ENCODE measurements around the gene ZFYVE9. TPM values are rescaled to one million over a fixed set of nuclear protein-coding genes. Genes with fewer than 3 reads are reported as not detected.

The ZFYVE9 gene
- total and polyA plus RNA-seq, 10 of the 15 experiments (the other 5 are each of a cell fraction or from before 2014, with no cell fraction given) = 0.26 to 6.9 (median 2.3) TPM

- TF ChIP-seq POLR2AphosphoS5 (IDR thresholded peaks at IDR 0.05; ENCODE audit: low read length) (no peak), ZBED1 (IDR thresholded peaks at IDR 0.05; ENCODE audit: borderline replicate concordance) (no peak)
Observed at GRCh38 chr1:52102336-52103013, 39.4 kb upstream of the ZFYVE9 start (continued).

GRCh38 chr1:52111492-52111891 is 30.4 kb upstream of the ZFYVE9 start:
- Histone ChIP-seq H3K9ac (ENCODE audit: control insufficient read depth, insufficient read depth, low read length) (no peak overlapping the region), H3K27ac (ENCODE audit: control insufficient read depth, insufficient read depth) (no peak overlapping the region), H2AFZ (ENCODE audit: control insufficient read depth, low read depth, low read length) (no peak overlapping the region), H3K27me3 (replicated peaks in 1 of 2; ENCODE audit: control insufficient read depth in 2 of 2, insufficient read depth in 2 of 2, low read length in 1 of 2) (no peaks in the 10 kb centered on the region), H3K79me2 (ENCODE audit: control insufficient read depth, insufficient read depth, low read length) (no peaks in the 10 kb centered on the region), H4K20me1 (ENCODE audit: control insufficient read depth, insufficient read depth) (no peaks in the 10 kb centered on the region), H3K4me3 (no peak overlapping the region), H3K36me3 (ENCODE audit: control insufficient read depth in 2 of 2, insufficient read depth in 2 of 2, low read length in 1 of 2) (no peaks in the 10 kb centered on the region), H3K9me3 (replicated peaks; ENCODE audit: control insufficient read depth, insufficient read depth, low read length) (no peaks in the 10 kb centered on the region), H3K4me1 (ENCODE audit: control insufficient read depth, insufficient read depth, low read length) (no peaks in the 10 kb centered on the region; the same call in 1 of the 2 replicates), H3K4me2 (ENCODE audit: control insufficient read depth, insufficient read depth) (no peak overlapping the region)
- TF ChIP-seq ZZZ3 (IDR thresholded peaks at IDR 0.05; ENCODE audit: control insufficient read depth, insufficient read length, low read depth) = no peak
- TF ChIP-seq ZNF217 (IDR thresholded peaks at IDR 0.05) = no peak
- no peak for TF ChIP-seq ETV6 (conservative IDR thresholded peaks at IDR 0.05 in 1 of 2, IDR thresholded peaks at IDR 0.05 in 1 of 2; ENCODE audit: borderline replicate concordance in 1 of 2, low read depth in 1 of 2)
- no peak for TF ChIP-seq CBX5 (IDR thresholded peaks at IDR 0.05; ENCODE audit: low read depth)
- TF ChIP-seq, protein P1, sequence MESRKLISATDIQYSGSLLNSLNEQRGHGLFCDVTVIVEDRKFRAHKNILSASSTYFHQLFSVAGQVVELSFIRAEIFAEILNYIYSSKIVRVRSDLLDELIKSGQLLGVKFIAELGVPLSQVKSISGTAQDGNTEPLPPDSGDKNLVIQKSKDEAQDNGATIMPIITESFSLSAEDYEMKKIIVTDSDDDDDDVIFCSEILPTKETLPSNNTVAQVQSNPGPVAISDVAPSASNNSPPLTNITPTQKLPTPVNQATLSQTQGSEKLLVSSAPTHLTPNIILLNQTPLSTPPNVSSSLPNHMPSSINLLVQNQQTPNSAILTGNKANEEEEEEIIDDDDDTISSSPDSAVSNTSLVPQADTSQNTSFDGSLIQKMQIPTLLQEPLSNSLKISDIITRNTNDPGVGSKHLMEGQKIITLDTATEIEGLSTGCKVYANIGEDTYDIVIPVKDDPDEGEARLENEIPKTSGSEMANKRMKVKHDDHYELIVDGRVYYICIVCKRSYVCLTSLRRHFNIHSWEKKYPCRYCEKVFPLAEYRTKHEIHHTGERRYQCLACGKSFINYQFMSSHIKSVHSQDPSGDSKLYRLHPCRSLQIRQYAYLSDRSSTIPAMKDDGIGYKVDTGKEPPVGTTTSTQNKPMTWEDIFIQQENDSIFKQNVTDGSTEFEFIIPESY (IDR thresholded peaks at IDR 0.05) = no peak
- in situ Hi-C loops (cut with MboI) = no loop called here
- ChIA-PET CTCF (interaction anchor here (0.9 to 1.2 kb wide), 2 partner anchors 12 to 17 kb away, joined by 3 to 4 read pairs; no protein-coding TSS in a partner anchor), RAD21 (ENCODE audit: unreplicated experiment) (no interaction called here), POLR2A (interaction anchor here (0.9 kb wide), 1 partner anchor 12 kb away, joined by 4 read pairs; no protein-coding TSS in a partner anchor), SMC1A (ENCODE audit: uncharacterized antibody, unreplicated experiment) (no interaction called here)
- no peak for FAIRE-seq
- no TSS peak for BruUV-seq (replicated peaks)
- no peak for ATAC-seq
- intact Hi-C loops (cut with micrococcal nuclease; ENCODE audit: unreplicated experiment) = no loop called here
- no peak for DNase-seq (ENCODE audit: low read depth, low spot score)

Measured in GM12878 (cell line).